PFSK-1 (cell line): ENCODE results near the gene ADORA3.

Experiments
- FOXP2 ChIP-seq: optimal IDR thresholded peaks from 2 replicates; pipeline ENCODE3; 2011; ENCODE audit warnings: borderline replicate concordance, control low read depth, inconsistent platforms; ENCODE audit not compliant: insufficient read depth; ENCODE audit errors: extremely low read length, extremely low read depth
- POLR2AphosphoS5 ChIP-seq: IDR thresholded peaks from 2 replicates; pipeline ENCODE4 v1.6.1; 2012; ENCODE audit warnings: low read depth, mild to moderate bottlenecking, control low read depth, low read length, moderate library complexity
- SIN3A ChIP-seq: IDR thresholded peaks from 2 replicates; pipeline ENCODE4 v1.6.1; 2012; ENCODE audit warnings: mild to moderate bottlenecking, low read length, moderate library complexity, borderline replicate concordance; ENCODE audit not compliant: insufficient read depth
- TAF1 ChIP-seq: IDR thresholded peaks from 2 replicates; pipeline ENCODE4 v1.6.1; 2012; ENCODE audit warnings: low read length, control low read depth, borderline replicate concordance; ENCODE audit not compliant: insufficient read depth
- TF ChIP-seq, protein P1 (sequence below), 2 experiments: IDR thresholded peaks; 2 replicates each; pipeline versions ENCODE4 v1.6.1 to v1.8.0; 2011 to 2012; ENCODE audit warnings: low read depth in 2 of 2, low read length in 2 of 2, control low read depth in 1 of 2, inconsistent platforms in 1 of 2, mild to moderate bottlenecking in 1 of 2, moderate library complexity in 1 of 2; ENCODE audit not compliant: insufficient read depth in 1 of 2

ADORA3 gene

GRCh38 chr1:111450185-111450584 lies 53.2 kb downstream of the ADORA3 start:
- TF ChIP-seq SIN3A, result no peak
- TF ChIP-seq, protein P1, sequence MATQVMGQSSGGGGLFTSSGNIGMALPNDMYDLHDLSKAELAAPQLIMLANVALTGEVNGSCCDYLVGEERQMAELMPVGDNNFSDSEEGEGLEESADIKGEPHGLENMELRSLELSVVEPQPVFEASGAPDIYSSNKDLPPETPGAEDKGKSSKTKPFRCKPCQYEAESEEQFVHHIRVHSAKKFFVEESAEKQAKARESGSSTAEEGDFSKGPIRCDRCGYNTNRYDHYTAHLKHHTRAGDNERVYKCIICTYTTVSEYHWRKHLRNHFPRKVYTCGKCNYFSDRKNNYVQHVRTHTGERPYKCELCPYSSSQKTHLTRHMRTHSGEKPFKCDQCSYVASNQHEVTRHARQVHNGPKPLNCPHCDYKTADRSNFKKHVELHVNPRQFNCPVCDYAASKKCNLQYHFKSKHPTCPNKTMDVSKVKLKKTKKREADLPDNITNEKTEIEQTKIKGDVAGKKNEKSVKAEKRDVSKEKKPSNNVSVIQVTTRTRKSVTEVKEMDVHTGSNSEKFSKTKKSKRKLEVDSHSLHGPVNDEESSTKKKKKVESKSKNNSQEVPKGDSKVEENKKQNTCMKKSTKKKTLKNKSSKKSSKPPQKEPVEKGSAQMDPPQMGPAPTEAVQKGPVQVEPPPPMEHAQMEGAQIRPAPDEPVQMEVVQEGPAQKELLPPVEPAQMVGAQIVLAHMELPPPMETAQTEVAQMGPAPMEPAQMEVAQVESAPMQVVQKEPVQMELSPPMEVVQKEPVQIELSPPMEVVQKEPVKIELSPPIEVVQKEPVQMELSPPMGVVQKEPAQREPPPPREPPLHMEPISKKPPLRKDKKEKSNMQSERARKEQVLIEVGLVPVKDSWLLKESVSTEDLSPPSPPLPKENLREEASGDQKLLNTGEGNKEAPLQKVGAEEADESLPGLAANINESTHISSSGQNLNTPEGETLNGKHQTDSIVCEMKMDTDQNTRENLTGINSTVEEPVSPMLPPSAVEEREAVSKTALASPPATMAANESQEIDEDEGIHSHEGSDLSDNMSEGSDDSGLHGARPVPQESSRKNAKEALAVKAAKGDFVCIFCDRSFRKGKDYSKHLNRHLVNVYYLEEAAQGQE (IDR thresholded peaks at IDR 0.05; ENCODE audit: insufficient read depth in 1 of 2, low read depth in 2 of 2, low read length in 2 of 2), result no peak
- no peak for TF ChIP-seq FOXP2
- TF ChIP-seq TAF1, result no peak
- TF ChIP-seq POLR2AphosphoS5, result no peak

DNA sequence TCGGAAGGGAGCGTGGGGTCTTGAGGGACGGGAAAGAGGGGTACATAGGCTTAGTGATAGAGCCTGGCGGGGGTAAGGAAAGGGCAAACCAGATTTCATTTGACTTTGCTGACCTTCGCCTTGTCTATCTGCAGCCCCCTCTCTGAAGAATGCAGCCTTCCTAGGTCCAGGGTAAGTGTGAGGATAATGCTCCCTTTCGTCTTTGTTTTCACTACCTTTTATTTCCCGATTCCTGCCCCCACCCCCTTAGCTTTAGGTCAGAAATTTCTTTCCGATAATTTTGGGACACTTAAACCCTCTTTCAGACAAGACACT lies 53.8 kb downstream of the ADORA3 start:
- TF ChIP-seq FOXP2 (no peak), SIN3A (no peak), POLR2AphosphoS5 (no peak), TAF1 (no peak)
- TF ChIP-seq, protein P1 (IDR thresholded peaks at IDR 0.05; ENCODE audit: insufficient read depth in 1 of 2, low read depth in 2 of 2, low read length in 2 of 2), result no peak
